Astrocyte of the spinal cord (primary cell): ENCODE results near the gene ZNRF1.
A peak's percentile ranks its signal among the peaks of the same experiment; 100 is the strongest.

ENCODE experiments used
- DNase-seq: peaks from one replicate; pipeline ENCODE4 v3.0.0; 2011; ENCODE audit warnings: low read depth, low spot score
- H3K4me3 ChIP-seq: 2 replicates; pipeline ENCODE4 v1.5.1; 2011; ENCODE audit warnings: low read depth, mild to moderate bottlenecking, low read length, moderate library complexity
- in situ Hi-C: cut with HindIII; loops from 2 replicates; pipeline ENCODE4 v1.10.0; 2017; ENCODE audit warnings: low sequenced_read_pairs
- TF ChIP-seq, protein P1 (sequence below): IDR thresholded peaks from 2 replicates; pipeline ENCODE4 v1.5.1; 2012; ENCODE audit warnings: low read depth, mild to moderate bottlenecking, low read length, inconsistent platforms

The ZNRF1 gene

DNA sequence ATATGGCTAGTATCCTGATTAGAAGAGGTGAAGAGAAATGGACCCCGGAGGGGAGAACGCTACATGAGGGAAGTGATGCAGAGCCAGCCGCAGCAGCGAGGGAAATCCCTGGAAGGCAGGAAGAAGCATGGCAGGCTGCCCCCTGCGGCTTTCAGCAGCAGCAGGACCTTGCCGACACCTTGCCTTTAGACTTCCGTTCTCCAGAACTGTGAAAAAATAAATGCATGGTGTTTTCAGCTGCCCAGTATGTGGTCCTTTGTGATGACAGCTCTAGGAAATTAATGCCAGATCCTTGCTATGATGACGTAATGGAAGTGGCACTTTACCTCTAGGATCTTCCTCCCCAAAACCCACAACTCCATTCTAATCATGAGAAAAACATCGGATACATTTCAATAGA is 139.8 kb downstream of the ZNRF1 start:
- TF ChIP-seq, protein P1, sequence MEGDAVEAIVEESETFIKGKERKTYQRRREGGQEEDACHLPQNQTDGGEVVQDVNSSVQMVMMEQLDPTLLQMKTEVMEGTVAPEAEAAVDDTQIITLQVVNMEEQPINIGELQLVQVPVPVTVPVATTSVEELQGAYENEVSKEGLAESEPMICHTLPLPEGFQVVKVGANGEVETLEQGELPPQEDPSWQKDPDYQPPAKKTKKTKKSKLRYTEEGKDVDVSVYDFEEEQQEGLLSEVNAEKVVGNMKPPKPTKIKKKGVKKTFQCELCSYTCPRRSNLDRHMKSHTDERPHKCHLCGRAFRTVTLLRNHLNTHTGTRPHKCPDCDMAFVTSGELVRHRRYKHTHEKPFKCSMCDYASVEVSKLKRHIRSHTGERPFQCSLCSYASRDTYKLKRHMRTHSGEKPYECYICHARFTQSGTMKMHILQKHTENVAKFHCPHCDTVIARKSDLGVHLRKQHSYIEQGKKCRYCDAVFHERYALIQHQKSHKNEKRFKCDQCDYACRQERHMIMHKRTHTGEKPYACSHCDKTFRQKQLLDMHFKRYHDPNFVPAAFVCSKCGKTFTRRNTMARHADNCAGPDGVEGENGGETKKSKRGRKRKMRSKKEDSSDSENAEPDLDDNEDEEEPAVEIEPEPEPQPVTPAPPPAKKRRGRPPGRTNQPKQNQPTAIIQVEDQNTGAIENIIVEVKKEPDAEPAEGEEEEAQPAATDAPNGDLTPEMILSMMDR = no peak
- no peak overlapping the region for H3K4me3 ChIP-seq
- in situ Hi-C loops = no loop called here
- peak; percentile 52 for DNase-seq

DNA sequence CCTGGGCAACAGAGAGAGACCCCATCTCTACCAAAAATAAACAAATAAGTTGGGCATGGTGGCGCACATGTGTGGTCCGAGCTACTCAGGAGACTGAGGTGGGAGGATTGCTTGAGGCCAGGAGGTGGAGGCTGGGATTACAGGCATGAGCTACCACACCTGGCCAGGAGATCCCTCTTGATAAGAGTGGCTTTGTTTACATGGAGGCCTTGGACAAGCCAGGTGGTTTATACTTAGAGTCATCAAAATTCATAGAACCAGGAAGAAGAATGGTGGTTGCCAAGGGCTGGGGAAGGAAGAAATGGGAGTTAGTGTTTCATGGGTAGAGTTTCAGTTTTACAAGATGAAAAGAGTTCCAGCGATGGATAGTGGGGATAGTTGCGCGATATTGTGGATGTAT is 140.7 kb downstream of the ZNRF1 start:
- in situ Hi-C loops = no loop called here
- TF ChIP-seq, protein P1 = no peak
- no peak for DNase-seq
- H3K4me3 ChIP-seq = no peak overlapping the region

- no peak for DNase-seq
- TF ChIP-seq, protein P1 = no peak
- H3K4me3 ChIP-seq = no peak overlapping the region
- in situ Hi-C loops = no loop called here
These were observed 145.1 kb downstream of the ZNRF1 start for GRCh38 chr16:75143941-75144340.

- no peak for DNase-seq
- in situ Hi-C loops = no loop called here
- TF ChIP-seq, protein P1 = no peak
- peak overlapping the region; percentile 91 for H3K4me3 ChIP-seq
These were observed 149.1 kb downstream of the ZNRF1 start for GRCh38 chr16:75147968-75148310.

DNA sequence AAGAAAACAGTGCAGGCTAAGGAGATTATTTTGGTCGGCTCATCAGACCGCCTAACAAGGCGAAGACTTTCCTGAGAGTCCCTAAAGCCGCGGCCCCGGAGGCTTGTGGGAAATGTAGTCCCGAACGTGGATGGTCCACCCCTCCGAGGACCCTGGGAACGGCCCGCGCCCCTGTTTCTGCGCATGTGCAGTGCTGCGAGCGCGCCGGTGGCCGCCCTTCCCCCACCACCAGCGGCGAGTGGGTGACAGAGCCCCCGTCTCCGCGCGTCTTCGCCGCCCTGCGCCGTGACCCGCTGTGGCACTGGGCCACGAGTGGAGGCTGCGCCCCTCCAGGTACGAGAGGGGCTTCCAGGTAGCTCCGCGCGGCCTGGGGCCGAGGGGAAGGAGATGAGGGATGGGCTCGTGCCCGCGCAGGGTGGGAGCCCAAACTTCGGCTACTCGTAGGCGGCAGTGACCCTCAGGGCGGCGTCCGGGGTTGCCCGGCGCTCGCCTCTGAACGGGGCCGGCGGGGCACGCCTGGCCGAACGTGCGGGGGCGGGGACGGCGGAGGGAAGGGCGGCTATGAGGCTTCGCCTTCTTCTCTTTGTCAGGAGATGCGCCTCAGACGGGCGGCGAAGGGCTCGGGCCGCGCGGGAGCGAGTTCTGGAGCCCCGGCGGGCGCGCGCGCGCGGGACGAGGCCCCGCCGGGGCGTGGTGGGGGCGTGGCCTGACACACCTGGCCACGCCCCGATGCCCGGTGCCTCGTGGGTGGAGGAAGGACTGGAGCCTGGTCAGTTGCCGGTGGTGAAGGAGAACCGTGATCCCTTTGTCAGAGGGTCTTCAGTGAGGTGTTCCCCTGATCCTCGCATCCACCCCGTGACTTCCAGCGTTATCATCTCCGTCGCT is 149.7 kb downstream of the ZNRF1 start, which contains the start of gene ZFP1:
TSS of gene ZFP1 (plus strand) at position 214 of the 885 bp plus-strand sequence. CDS start 4,428 bp downstream, outside the sequence.
- in situ Hi-C loops = no loop called here
- DNase-seq = peak; percentile 91
- TF ChIP-seq, protein P1 = no peak
- peak within 1 kb of the TSS; percentile 91 for H3K4me3 ChIP-seq

DNA sequence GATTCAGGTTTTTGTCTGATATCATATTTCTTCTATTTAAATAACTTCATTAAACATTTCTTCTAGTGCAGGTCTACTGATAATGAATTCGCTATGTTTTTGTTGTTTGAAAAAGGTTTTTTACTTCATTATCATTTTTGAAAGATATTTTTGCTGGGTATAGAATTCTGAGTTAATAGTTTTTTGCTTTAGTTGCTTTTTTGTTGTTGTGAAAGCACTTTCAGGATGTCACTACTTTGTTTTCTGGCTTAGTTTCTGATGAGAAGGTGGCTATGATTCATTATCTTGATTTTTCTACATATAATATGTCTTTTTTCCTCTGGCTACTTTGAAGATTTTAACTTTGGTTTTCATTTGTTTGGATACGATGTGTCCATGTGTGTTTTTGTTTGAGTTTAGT is 153.0 kb downstream of the ZNRF1 start:
- H3K4me3 ChIP-seq = no peak overlapping the region
- DNase-seq = no peak
- in situ Hi-C loops = no loop called here
- TF ChIP-seq, protein P1 = no peak
